ENCODE results near the gene E4F1. TPM values are rescaled to one million over a fixed set of nuclear protein-coding genes. Genes with fewer than 3 reads are reported as not detected.

Gene E4F1
- total and polyA plus RNA-seq, 10 of the 15 experiments (the other 5 are each of a cell fraction or from before 2014, with no cell fraction given), result 0.23 to 36.5 (median 14.5) TPM

- in situ Hi-C loops (cut with MboI) (no loop called here), intact Hi-C loops (cut with micrococcal nuclease; ENCODE audit: unreplicated experiment) (no loop called here)
- no peak for FAIRE-seq
- peak overlapping the region; percentile 65 for H3K9ac ChIP-seq (ENCODE audit: control insufficient read depth, insufficient read depth, low read length)
- no peak overlapping the region for H3K27ac ChIP-seq (ENCODE audit: control insufficient read depth, insufficient read depth)
- 62% methylated on average over 19 of the region's 19 CpGs for WGBS (ENCODE audit: insufficient coverage, insufficient replicate concordance, low lambda C conversion rate, missing lambda C conversion rate)
- no peaks in the 10 kb centered on the region for H3K4me1 ChIP-seq (ENCODE audit: control insufficient read depth, insufficient read depth, low read length)
- H3K4me3 ChIP-seq, result peak overlapping the region; percentile 80
- no peak overlapping the region for H2AFZ ChIP-seq (ENCODE audit: control insufficient read depth, low read depth, low read length)
- H3K9me3 ChIP-seq (replicated peaks; ENCODE audit: control insufficient read depth, insufficient read depth, low read length), result no peaks in the 10 kb centered on the region
- TF ChIP-seq KLF5 (IDR thresholded peaks at IDR 0.05; ENCODE audit: partially characterized antibody) (no peak), POLR2A (IDR thresholded peaks at IDR 0.05; ENCODE audit: low read depth, low read length) (peak; percentile 50), PBX3 (IDR thresholded peaks at IDR 0.05; ENCODE audit: insufficient replicate concordance, low read depth, low read length) (peak; percentile 8), SMARCA5 (IDR thresholded peaks at IDR 0.05) (no peak), PKNOX1 (IDR thresholded peaks at IDR 0.05) (peak; percentile 61), SUZ12 (IDR thresholded peaks at IDR 0.05; ENCODE audit: unreplicated experiment) (no peak), SIN3A (IDR thresholded peaks at IDR 0.05; ENCODE audit: low read depth, low read length) (no peak), CREB1 (IDR thresholded peaks at IDR 0.05; ENCODE audit: low read depth) (no peak)
- H3K4me2 ChIP-seq (ENCODE audit: control insufficient read depth, insufficient read depth), result peak overlapping the region; percentile 72
- SMC1A ChIA-PET (ENCODE audit: uncharacterized antibody, unreplicated experiment), result no interaction called here
- peaks cover 4 to 16% of the 10 kb centered on the region in 2 experiments; a peak in 3 of 4 replicates for H3K36me3 ChIP-seq (ENCODE audit: control insufficient read depth in 2 of 2, insufficient read depth in 2 of 2, low read length in 1 of 2)
- POLR2A ChIA-PET, result interaction anchor here (1.1 kb wide), 1 partner anchor 57 kb away, joined by 4 read pairs; the partner anchor contains the start of gene TRAF7
- no peak for ATAC-seq
- no peaks in the 10 kb centered on the region for H4K20me1 ChIP-seq (ENCODE audit: control insufficient read depth, insufficient read depth)
- CTCF ChIA-PET, result interaction anchor here (1.0 kb wide), 1 partner anchor 39 kb away, joined by 3 read pairs; the partner anchor contains the start of gene ECI1
- RAD21 ChIA-PET (ENCODE audit: unreplicated experiment), result no interaction called here
- no peaks in the 10 kb centered on the region for H3K27me3 ChIP-seq (replicated peaks in 1 of 2; ENCODE audit: control insufficient read depth in 2 of 2, insufficient read depth in 2 of 2, low read length in 1 of 2)
- H3K79me2 ChIP-seq (ENCODE audit: control insufficient read depth, insufficient read depth, low read length), result peaks cover 18% of the 10 kb centered on the region
- BruUV-seq (replicated peaks), result TSS peak; percentile 83
- DNase-seq (ENCODE audit: low read depth, low spot score), result no peak
Observed at GRCh38 chr16:2212362-2213324, 10.7 kb upstream of the E4F1 start.
